GM12801 (cell line): ENCODE data around the gene CUTC.

Experiments
- TF ChIP-seq, protein P1 (sequence below): IDR thresholded peaks from one replicate; pipeline ENCODE4 v1.5.1; 2011; ENCODE audit warnings: control low read depth; ENCODE audit not compliant: insufficient read length; ENCODE audit errors: extremely low read depth

CUTC gene

GRCh38 chr10:99777918-99778714, 46.1 kb downstream of the CUTC start:
- TF ChIP-seq, protein P1, sequence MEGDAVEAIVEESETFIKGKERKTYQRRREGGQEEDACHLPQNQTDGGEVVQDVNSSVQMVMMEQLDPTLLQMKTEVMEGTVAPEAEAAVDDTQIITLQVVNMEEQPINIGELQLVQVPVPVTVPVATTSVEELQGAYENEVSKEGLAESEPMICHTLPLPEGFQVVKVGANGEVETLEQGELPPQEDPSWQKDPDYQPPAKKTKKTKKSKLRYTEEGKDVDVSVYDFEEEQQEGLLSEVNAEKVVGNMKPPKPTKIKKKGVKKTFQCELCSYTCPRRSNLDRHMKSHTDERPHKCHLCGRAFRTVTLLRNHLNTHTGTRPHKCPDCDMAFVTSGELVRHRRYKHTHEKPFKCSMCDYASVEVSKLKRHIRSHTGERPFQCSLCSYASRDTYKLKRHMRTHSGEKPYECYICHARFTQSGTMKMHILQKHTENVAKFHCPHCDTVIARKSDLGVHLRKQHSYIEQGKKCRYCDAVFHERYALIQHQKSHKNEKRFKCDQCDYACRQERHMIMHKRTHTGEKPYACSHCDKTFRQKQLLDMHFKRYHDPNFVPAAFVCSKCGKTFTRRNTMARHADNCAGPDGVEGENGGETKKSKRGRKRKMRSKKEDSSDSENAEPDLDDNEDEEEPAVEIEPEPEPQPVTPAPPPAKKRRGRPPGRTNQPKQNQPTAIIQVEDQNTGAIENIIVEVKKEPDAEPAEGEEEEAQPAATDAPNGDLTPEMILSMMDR: no peak

DNA sequence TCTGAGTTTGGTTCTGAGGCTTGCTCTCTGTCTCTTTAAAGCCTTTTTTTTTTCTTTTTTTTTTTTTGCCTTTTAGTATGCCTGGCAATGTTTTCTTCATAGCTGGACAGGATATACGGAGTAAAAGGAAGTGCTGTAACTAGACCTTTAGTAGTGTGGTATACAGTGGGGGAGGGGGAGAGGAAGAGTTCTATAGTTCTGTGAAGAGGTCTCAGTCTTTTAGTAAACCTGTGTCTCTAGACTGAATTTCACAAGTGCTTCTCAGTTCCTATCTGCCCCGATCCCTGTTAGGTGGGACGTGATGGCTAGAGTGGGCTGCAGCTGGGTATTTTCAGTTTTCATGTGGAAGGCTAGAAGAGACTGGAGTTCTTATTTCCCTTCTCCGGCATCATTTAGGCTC, 47.3 kb downstream of the CUTC start:
- TF ChIP-seq, protein P1: no peak

DNA sequence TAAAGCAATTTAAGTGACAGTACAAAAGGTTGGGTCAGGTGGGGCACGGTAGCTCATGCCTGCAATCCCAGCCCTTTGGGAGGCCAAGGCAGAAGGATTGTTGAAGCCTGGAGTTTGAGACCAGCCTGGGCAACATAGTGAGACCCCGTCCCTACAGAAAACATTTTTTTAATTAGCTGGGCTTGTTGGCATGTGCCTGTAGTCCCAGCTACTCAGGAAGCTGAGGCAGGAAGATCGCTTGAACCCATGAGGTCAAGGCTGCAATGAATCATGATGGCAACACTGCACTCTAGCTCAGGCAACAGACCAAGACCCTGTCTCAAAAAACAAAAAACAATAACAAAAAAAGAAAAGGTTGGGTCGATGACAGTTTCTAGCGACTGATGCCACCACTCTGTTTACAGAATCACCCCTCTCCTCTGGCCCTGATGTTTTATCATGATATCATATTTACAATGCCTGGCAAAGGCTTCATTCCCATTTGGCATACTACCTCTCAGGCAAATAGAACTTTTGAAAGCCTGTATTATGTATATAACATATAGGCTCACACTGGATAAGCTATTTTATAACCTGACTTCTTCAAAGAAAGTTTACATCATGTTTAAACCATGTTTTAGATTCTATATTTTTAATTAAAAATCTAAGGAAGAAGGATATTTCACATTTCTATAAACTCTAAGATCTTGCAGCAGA, 49.8 kb downstream of the CUTC start:
- TF ChIP-seq, protein P1: no peak

DNA sequence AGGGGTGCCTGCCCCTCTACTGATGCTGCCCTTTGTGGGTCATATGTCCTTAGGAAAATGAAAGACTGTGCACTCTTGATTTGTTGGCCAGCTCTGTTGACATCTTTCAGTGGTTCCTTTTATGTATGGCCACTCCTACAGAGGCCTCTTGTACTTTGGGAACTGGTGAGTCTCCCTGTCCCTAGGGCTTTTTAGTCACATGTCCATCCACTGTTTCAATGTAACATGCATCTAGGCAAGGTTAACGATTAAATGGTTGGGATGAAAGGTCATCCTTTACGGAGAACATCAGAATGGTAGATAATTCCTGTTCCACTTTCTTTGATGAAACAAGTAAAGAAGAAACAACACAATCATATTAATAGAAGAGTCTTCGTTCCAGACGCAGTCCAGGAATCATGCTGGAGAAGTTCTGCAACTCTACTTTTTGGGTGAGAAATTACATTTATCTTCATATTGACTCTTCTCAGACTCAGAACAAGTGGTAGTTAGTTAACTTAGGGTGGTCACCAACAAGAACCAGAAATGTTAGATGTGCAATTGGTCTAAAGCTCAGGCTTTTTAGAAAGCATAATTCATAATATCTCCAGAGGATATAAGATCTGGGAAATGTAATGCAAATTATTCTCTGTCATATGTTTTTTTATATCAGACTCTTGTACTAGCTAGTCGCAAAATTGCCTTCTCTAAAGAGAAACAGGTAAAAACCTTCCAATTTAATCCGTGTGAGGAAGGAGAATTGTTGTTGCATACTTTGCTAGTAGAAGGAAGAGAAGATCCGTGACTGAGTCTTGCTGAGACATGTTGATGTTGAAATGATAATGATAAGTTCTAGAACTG, 50.6 kb downstream of the CUTC start, which contains the start of gene ABCC2:
Gene ABCC2 (plus strand): TSS at position 194 of the 840 bp plus-strand sequence. CDS start 205 bp downstream, at position 399.
- TF ChIP-seq, protein P1: no peak

GRCh38 chr10:99784016-99784726, 52.1 kb downstream of the CUTC start:
- TF ChIP-seq, protein P1: no peak

- TF ChIP-seq, protein P1: no peak
These were observed 52.9 kb downstream of the CUTC start for GRCh38 chr10:99784727-99785441.
